HEK293 (cell line): ENCODE measurements around the gene SKIC8.

Source experiments
- CTCF ChIA-PET: fragments of 350-600 bp; formaldehyde crosslinking; extraction: SDS; loops from one replicate; lab custom pipeline; 2021; ENCODE audit warnings: antibody characterized with exemption; lab: Yijun Ruan, JAX
- POLR2A ChIA-PET: fragments of 300-600 bp; formaldehyde crosslinking; extraction: SDS; loops from one replicate; lab custom pipeline; 2020; ENCODE audit warnings: antibody characterized with exemption, inconsistent platforms; lab: Yijun Ruan, JAX
- H3K27ac ChIP-seq: fragments of 200-500 bp; sonication (Bioruptor generic); 2 replicates; pipeline ENCODE4 v1.5.1; 2014; ENCODE audit warnings: low read depth, low read length, control low read depth, inconsistent platforms; ENCODE audit errors: extremely low read depth
- H3K36me3 ChIP-seq, 2 experiments: fragments of 200-500 bp in 1 of 2; sonication (Bioruptor generic) in 1 of 2; 1 replicate in 1 of 2; 2 replicates in 1 of 2; pipeline ENCODE4 v1.5.1; 2014 to 2017; ENCODE audit warnings: inconsistent platforms in 2 of 2, low read length in 2 of 2; ENCODE audit not compliant: control insufficient read depth in 2 of 2, insufficient read depth in 1 of 2
- H3K4me1 ChIP-seq: fragments of 200-500 bp; sonication (Bioruptor generic); 2 replicates; pipeline ENCODE4 v1.5.1; 2014; ENCODE audit warnings: mild to moderate bottlenecking, low read length, inconsistent platforms; ENCODE audit not compliant: control insufficient read depth, insufficient read depth
- H3K4me3 ChIP-seq: 2 replicates; pipeline ENCODE4 v1.5.1; 2011; ENCODE audit warnings: low read depth, mild to moderate bottlenecking, control low read depth, low read length, moderate library complexity
- H3K9me3 ChIP-seq: fragments of 200-500 bp; sonication (Bioruptor generic); 2 replicates; pipeline ENCODE4 v1.5.1; 2014; ENCODE audit warnings: low read depth, low read length, inconsistent platforms; ENCODE audit not compliant: control insufficient read depth, insufficient read depth
- BCL11A ChIP-seq: fragments of 450-650 bp; formaldehyde crosslinking; IDR thresholded peaks from 2 replicates; pipeline ENCODE4 v1.5.1; 2016; ENCODE audit warnings: low read depth, missing biosample characterization, missing genetic modification characterization
- GLI2 ChIP-seq: fragments of 450-650 bp; formaldehyde crosslinking; IDR thresholded peaks from 2 replicates; pipeline ENCODE4; 2017; ENCODE audit warnings: missing biosample characterization, missing genetic modification characterization, low read depth, borderline replicate concordance
- KLF17 ChIP-seq: fragments of 450-650 bp; formaldehyde crosslinking; IDR thresholded peaks from 2 replicates; pipeline ENCODE4 v1.5.1; 2016; ENCODE audit warnings: missing biosample characterization, missing genetic modification characterization
- MEIS1 ChIP-seq: sonication (generic); formaldehyde crosslinking; IDR thresholded peaks from 2 replicates; pipeline ENCODE4 v1.8.1; 2022; ENCODE audit warnings: missing genetic modification reagents, mild to moderate bottlenecking, borderline replicate concordance
- REPIN1 ChIP-seq: fragments of 450-650 bp; formaldehyde crosslinking; IDR thresholded peaks from 2 replicates; pipeline ENCODE4 v1.5.1; 2017; ENCODE audit warnings: missing biosample characterization, missing genetic modification characterization, low read depth
- SETDB1 ChIP-seq: IDR thresholded peaks from one replicate; pipeline ENCODE4 v1.6.1; 2017; ENCODE audit warnings: mild to moderate bottlenecking, low read length, moderate library complexity, mixed read lengths; ENCODE audit not compliant: insufficient read length
- ZNF214 ChIP-seq: fragments of 450-650 bp; formaldehyde crosslinking; IDR thresholded peaks from 2 replicates; pipeline ENCODE4 v1.5.1; 2017; ENCODE audit warnings: missing biosample characterization, mild to moderate bottlenecking, missing genetic modification characterization, borderline replicate concordance
- ZNF248 ChIP-seq: fragments of 450-650 bp; formaldehyde crosslinking; IDR thresholded peaks from 2 replicates; pipeline ENCODE4 v1.5.1; 2017; ENCODE audit warnings: missing biosample characterization, missing genetic modification characterization
- ZNF274 ChIP-seq, 2 experiments: fragments of 200-500 bp in 1 of 2; fragments of 450-650 bp in 1 of 2; sonication (Bioruptor generic) in 1 of 2; formaldehyde crosslinking in 1 of 2; IDR thresholded peaks; 2 replicates each; pipeline versions ENCODE4 v1.5.1 to v1.6.1; 2014 to 2016; ENCODE audit warnings: borderline replicate concordance in 1 of 2, inconsistent platforms in 1 of 2, low read length in 1 of 2, missing biosample characterization in 1 of 2, missing genetic modification characterization in 1 of 2
- ZNF350 ChIP-seq: fragments of 450-650 bp; formaldehyde crosslinking; IDR thresholded peaks from 2 replicates; pipeline ENCODE4 v1.5.0; 2017; ENCODE audit warnings: missing biosample characterization, mild to moderate bottlenecking, missing genetic modification characterization
- ZNF423 ChIP-seq: fragments of 450-650 bp; formaldehyde crosslinking; IDR thresholded peaks from 2 replicates; pipeline ENCODE4 v1.5.1; 2016; ENCODE audit warnings: missing biosample characterization, missing genetic modification characterization
- ZNF510 ChIP-seq: fragments of 450-650 bp; formaldehyde crosslinking; IDR thresholded peaks from 2 replicates; pipeline ENCODE4 v1.5.1; 2018; ENCODE audit warnings: mild to moderate bottlenecking, missing genetic modification characterization, missing biosample characterization; ENCODE audit not compliant: insufficient replicate concordance
- ZNF558 ChIP-seq: fragments of 450-650 bp; formaldehyde crosslinking; IDR thresholded peaks from 2 replicates; pipeline ENCODE4 v1.5.1; 2016; ENCODE audit warnings: missing biosample characterization, missing genetic modification characterization
- ZNF596 ChIP-seq: fragments of 450-650 bp; IDR thresholded peaks from 2 replicates; pipeline ENCODE4 v1.5.0; 2018; ENCODE audit warnings: missing biosample characterization, mild to moderate bottlenecking, missing genetic modification characterization, moderate library complexity
- ZNF621 ChIP-seq: fragments of 450-650 bp; formaldehyde crosslinking; IDR thresholded peaks from 2 replicates; pipeline ENCODE4 v1.5.1; 2017; ENCODE audit warnings: missing biosample characterization, missing genetic modification characterization
- ZNF654 ChIP-seq: fragments of 450-650 bp; formaldehyde crosslinking; IDR thresholded peaks from 2 replicates; pipeline ENCODE4 v1.5.1; 2016; ENCODE audit warnings: low read depth, missing biosample characterization, missing genetic modification characterization
- ZNF843 ChIP-seq: fragments of 450-650 bp; formaldehyde crosslinking; IDR thresholded peaks from 2 replicates; pipeline ENCODE4 v1.5.1; 2016; ENCODE audit warnings: missing biosample characterization, missing genetic modification characterization
- ZSCAN30 ChIP-seq: fragments of 450-650 bp; IDR thresholded peaks from 2 replicates; pipeline ENCODE4 v1.5.1; 2018; ENCODE audit warnings: missing biosample characterization, mild to moderate bottlenecking, missing genetic modification characterization, moderate library complexity
- TF ChIP-seq, protein P1 (sequence below): fragments of 450-650 bp; formaldehyde crosslinking; conservative IDR thresholded peaks from 2 replicates; pipeline ENCODE4 v1.5.1; 2016; ENCODE audit warnings: low read depth, missing biosample characterization, missing genetic modification characterization
- TF ChIP-seq, protein P2 (sequence below): fragments of 450-650 bp; formaldehyde crosslinking; IDR thresholded peaks from 2 replicates; pipeline ENCODE4 v1.5.1; 2016; ENCODE audit warnings: missing biosample characterization, missing genetic modification characterization
- TF ChIP-seq, protein P3 (sequence below): fragments of 450-650 bp; formaldehyde crosslinking; IDR thresholded peaks from 2 replicates; pipeline ENCODE4 v1.5.1; 2016; ENCODE audit warnings: missing biosample characterization, missing genetic modification characterization
- TF ChIP-seq, protein P4 (sequence below): fragments of 450-650 bp; formaldehyde crosslinking; conservative IDR thresholded peaks from 2 replicates; pipeline ENCODE4 v1.5.1; 2016; ENCODE audit warnings: low read depth, missing biosample characterization, missing genetic modification characterization

Gene SKIC8

DNA sequence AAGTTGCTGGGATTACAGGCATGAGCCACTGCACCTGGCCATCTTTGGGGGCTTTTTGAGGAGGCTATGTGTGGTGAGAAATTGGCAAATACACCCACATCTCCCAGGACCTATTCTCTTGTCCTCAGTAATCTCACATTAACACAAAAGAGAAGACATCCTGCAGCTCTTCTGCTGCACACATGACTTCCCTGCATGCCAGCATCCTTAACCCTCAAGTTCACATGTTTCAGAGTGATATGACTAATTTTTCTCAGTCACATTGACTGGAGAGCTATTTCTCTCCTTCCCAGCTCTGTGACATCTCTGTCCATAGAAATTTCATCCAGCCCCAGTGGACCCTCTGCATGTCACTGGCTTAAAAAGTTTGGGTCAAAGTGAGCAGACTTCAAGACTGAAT is 1.9 kb upstream of the SKIC8 start:
- CTCF ChIA-PET: interaction anchor here (0.5 to 2.3 kb wide), 8 partner anchors 7 to 334 kb away, joined by 3 to 17 read pairs (median 4); no protein-coding TSS in a partner anchor
- POLR2A ChIA-PET: no interaction called here
- Histone ChIP-seq H3K9me3 (no peaks in the 10 kb centered on the region), H3K4me3 (no peak overlapping the region), H3K36me3 (no peaks in the 10 kb centered on the region), H3K27ac (no peak overlapping the region), H3K4me1 (no peaks in the 10 kb centered on the region)
- TF ChIP-seq KLF17 (no peak), REPIN1 (no peak), ZNF350 (tag by site-specific recombination) (no peak), ZNF274 (IDR thresholded peaks at IDR 0.05; ENCODE audit: low read length) (no peak), ZNF274 (tag by site-specific recombination; IDR thresholded peaks at IDR 0.05; ENCODE audit: borderline replicate concordance) (no peak), ZNF214 (no peak), ZNF596 (tag by site-specific recombination) (no peak), ZNF621 (tag by site-specific recombination) (no peak), ZNF843 (tag by site-specific recombination) (no peak), ZNF248 (no peak)
- TF ChIP-seq, protein P1, sequence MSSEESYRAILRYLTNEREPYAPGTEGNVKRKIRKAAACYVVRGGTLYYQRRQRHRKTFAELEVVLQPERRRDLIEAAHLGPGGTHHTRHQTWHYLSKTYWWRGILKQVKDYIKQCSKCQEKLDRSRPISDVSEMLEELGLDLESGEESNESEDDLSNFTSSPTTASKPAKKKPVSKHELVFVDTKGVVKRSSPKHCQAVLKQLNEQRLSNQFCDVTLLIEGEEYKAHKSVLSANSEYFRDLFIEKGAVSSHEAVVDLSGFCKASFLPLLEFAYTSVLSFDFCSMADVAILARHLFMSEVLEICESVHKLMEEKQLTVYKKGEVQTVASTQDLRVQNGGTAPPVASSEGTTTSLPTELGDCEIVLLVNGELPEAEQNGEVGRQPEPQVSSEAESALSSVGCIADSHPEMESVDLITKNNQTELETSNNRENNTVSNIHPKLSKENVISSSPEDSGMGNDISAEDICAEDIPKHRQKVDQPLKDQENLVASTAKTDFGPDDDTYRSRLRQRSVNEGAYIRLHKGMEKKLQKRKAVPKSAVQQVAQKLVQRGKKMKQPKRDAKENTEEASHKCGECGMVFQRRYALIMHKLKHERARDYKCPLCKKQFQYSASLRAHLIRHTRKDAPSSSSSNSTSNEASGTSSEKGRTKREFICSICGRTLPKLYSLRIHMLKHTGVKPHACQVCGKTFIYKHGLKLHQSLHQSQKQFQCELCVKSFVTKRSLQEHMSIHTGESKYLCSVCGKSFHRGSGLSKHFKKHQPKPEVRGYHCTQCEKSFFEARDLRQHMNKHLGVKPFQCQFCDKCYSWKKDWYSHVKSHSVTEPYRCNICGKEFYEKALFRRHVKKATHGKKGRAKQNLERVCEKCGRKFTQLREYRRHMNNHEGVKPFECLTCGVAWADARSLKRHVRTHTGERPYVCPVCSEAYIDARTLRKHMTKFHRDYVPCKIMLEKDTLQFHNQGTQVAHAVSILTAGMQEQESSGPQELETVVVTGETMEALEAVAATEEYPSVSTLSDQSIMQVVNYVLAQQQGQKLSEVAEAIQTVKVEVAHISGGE (tag by site-specific recombination): no peak

GRCh38 chr15:78292219-78292618 is 7.2 kb downstream of the SKIC8 start:
- no peaks in the 10 kb centered on the region for H3K4me1 ChIP-seq
- TF ChIP-seq ZNF510 (tag by site-specific recombination): no peak
- no peak for TF ChIP-seq MEIS1 (CRISPR knock-in tag)
- TF ChIP-seq GLI2 (tag by site-specific recombination): no peak
- TF ChIP-seq ZNF423 (tag by site-specific recombination): no peak
- TF ChIP-seq BCL11A (tag by site-specific recombination): no peak
- TF ChIP-seq SETDB1: no peak
- no peak for TF ChIP-seq ZSCAN30 (tag by site-specific recombination)
- TF ChIP-seq ZNF558 (tag by site-specific recombination): no peak
- TF ChIP-seq, protein P2, sequence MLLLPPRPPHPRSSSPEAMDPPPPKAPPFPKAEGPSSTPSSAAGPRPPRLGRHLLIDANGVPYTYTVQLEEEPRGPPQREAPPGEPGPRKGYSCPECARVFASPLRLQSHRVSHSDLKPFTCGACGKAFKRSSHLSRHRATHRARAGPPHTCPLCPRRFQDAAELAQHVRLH (tag by site-specific recombination): no peak
- TF ChIP-seq ZNF654: no peak
- TF ChIP-seq, protein P3, sequence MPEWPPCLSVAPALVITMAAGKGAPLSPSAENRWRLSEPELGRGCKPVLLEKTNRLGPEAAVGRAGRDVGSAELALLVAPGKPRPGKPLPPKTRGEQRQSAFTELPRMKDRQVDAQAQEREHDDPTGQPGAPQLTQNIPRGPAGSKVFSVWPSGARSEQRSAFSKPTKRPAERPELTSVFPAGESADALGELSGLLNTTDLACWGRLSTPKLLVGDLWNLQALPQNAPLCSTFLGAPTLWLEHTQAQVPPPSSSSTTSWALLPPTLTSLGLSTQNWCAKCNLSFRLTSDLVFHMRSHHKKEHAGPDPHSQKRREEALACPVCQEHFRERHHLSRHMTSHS (tag by site-specific recombination): no peak
- TF ChIP-seq, protein P4, sequence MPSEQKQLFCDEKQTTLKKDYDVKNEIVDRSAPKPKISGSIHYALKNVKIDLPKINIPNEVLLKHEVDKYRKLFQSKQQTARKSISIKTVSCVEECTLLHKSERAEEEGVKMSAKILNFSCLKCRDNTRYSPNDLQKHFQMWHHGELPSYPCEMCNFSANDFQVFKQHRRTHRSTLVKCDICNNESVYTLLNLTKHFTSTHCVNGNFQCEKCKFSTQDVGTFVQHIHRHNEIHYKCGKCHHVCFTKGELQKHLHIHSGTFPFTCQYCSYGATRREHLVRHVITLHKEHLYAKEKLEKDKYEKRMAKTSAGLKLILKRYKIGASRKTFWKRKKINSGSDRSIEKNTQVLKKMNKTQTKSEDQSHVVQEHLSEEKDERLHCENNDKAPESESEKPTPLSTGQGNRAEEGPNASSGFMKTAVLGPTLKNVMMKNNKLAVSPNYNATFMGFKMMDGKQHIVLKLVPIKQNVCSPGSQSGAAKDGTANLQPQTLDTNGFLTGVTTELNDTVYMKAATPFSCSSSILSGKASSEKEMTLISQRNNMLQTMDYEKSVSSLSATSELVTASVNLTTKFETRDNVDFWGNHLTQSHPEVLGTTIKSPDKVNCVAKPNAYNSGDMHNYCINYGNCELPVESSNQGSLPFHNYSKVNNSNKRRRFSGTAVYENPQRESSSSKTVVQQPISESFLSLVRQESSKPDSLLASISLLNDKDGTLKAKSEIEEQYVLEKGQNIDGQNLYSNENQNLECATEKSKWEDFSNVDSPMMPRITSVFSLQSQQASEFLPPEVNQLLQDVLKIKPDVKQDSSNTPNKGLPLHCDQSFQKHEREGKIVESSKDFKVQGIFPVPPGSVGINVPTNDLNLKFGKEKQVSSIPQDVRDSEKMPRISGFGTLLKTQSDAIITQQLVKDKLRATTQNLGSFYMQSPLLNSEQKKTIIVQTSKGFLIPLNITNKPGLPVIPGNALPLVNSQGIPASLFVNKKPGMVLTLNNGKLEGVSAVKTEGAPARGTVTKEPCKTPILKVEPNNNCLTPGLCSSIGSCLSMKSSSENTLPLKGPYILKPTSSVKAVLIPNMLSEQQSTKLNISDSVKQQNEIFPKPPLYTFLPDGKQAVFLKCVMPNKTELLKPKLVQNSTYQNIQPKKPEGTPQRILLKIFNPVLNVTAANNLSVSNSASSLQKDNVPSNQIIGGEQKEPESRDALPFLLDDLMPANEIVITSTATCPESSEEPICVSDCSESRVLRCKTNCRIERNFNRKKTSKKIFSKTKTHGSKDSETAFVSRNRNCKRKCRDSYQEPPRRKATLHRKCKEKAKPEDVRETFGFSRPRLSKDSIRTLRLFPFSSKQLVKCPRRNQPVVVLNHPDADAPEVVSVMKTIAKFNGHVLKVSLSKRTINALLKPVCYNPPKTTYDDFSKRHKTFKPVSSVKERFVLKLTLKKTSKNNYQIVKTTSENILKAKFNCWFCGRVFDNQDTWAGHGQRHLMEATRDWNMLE (tag by site-specific recombination): no peak
- H3K9me3 ChIP-seq: no peaks in the 10 kb centered on the region
- ChIA-PET POLR2A (interaction anchor here (1.5 kb wide), 1 partner anchor 145 kb away, joined by 4 read pairs; the partner anchor contains the start of gene IREB2), CTCF (interaction anchor here (1.4 to 1.7 kb wide), 3 partner anchors 16 to 183 kb away, joined by 3 to 7 read pairs (median 3); no protein-coding TSS in a partner anchor)
- no peak overlapping the region for H3K27ac ChIP-seq
- peaks cover 42 to 76% of the 10 kb centered on the region in 2 experiments for H3K36me3 ChIP-seq
- no peak overlapping the region for H3K4me3 ChIP-seq
